HG02938 (cell line): ENCODE data around the gene PCSK2.

Source experiments
- ATAC-seq: cut with Tn5 transposase; IDR thresholded peaks from one replicate; pipeline ENCODE4 v1.9.1; 2021; ENCODE audit warnings: mild to moderate bottlenecking, moderate library complexity; ENCODE audit not compliant: unreplicated experiment

PCSK2 gene

DNA sequence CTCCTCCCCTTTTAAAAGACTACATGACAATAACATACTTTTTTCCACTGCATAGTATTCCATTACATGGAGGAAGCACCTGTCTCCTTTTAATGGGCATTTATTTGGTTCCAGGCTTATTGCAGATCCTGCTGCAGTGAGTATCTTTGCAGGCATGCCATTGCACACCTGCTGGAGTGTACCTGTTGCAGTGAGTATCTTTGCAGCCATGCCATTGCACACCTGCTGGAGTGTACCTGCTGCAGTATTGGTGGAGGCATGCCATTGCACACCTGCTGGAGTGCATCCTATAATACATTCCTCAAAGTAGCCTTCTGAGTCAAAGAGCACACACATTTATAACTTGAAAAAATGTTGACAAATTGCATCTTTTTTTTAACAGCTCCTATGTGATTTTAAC, 302.7 kb downstream of the PCSK2 start:
- no peak for ATAC-seq

DNA sequence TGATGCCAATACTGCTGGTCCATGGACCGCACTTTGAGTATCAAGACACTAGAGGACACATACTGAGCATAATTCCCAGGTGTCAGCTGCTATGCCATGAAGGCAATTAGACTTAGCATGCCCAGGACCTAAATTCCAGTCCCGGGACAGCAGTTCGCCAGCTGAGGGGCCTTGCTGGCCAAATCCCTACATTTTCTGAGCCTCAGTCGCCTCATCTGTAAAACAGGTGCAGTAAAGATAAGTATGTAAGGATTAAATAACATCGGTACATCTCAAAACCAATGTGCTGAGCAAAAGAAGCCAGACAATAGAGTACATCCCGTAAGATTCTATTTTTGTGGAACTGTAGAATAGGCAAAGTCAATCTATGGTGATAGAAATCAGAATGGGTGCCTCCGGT, 303.3 kb downstream of the PCSK2 start:
- ATAC-seq, result no peak

DNA sequence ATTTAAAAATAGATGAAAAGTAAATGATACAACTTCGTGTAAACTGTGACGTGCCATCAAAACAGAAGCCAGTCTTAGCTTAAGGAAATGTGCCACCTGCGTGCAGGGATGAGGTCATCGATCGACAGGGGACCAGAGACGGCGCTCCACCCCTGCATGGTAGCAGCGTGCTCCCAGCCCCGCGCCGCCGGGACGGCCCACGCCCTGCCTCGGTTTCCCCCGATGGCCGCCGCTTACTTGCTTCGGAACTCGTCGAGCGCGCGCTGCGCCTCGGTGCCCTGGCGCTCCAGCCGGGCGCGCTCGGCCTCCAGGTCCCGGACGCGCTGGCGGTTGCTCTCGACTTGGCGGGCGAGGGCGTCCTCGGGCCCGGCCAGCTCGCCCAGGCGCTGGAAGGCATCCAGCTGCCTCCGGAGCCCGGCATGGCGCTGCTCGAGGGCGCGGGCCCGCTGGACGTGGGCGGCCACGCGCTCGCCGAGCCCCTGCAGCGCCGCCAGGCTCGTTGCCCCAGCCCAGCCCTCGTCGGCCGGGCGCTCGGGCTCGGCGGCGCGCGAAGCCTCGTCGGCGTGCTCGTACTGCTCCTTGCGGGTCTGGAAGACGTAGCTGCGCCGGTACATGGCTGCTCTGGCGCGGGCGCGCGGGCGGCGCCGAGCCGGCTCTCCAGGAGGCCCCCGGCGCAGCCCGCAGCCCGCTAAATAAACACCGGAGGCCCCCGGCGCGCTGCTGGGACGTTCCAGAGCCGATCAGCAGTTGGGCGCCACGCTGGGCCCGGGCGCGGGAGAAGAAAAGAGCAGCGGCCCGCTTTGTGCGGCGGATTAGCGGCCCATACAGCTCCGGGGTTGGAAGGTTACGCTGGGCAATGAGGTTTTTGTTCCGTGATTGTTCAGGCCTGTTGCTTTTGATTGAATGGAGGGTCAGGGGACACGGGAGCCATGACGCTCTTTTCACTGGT, 304.1 kb downstream of the PCSK2 start, which contains the start of gene BFSP1:
TSS of gene BFSP1 (minus strand) at position 664 of the 949 bp plus-strand sequence. CDS start at position 614, 50 bp downstream.
- ATAC-seq, result no peak

DNA sequence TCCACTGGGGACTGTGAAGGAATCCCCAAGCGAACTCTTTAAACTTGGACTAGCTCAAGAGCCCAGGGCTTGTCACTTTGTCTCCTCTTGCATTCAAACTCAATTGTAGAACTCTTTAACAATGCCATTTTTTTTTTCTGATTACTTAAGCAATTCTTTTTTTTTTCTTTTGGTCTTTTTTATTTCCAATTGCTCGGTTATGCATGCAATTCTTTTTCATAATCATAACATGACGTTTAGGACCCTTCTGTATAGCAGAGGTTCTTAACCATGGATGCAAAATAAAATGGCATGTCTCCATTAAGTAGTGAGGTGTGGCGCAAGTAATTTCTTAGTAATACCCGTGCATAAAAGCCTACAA, 304.8 kb downstream of the PCSK2 start:
- ATAC-seq, result no peak

DNA sequence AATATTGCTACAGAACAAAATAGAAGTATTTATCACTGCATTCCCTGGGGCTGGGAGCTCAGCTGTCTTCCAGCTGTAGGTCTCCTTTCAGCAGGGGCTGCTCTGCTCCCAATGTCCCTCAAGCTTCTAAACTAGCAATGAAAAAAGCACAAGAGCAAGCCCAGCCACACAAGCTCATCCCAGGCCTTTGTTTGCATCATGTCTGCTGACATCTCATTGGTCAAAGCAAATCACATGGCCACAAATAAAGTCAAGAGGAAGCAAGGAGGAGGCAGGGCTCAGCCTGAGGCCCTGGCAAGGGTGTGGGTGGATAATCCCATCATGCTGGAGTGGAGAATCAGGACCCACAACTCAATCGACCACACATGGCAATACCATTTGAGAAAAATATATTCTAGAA, 306.6 kb downstream of the PCSK2 start:
- no peak for ATAC-seq

DNA sequence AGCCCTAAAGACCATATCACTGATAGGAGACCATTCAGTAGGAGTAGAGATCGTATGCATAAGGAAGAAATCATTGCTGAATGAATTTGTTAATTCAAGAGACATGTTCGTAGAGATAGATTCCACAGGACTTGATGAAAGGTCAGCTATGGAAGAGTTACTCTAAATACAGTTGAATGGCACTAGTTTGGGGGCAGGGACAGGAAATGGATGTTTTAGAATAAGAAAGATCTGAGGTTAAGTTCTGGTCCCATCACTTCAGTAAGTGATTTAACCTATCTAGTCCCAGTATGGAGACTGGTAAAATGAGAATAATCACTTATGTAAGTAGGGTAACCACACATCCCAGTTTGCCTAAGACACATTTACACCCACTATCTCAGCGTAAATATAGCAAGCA, 307.2 kb downstream of the PCSK2 start:
- ATAC-seq, result no peak
